OCI-LY3 (cell line): ENCODE data around the gene WNT10A.

Source experiments
- EZH2phosphoT487 ChIP-seq: fragments of 200-600 bp; shearing (Covaris generic); IDR thresholded peaks from 2 replicates; pipeline ENCODE4 v1.6.1; 2018; ENCODE audit warnings: antibody characterized with exemption, mixed run types, low read depth
- TF ChIP-seq, protein P1 (sequence below): fragments of 200-600, 300-600 bp; sonication (generic); IDR thresholded peaks from 2 replicates; pipeline ENCODE4 v1.5.1; 2014; ENCODE audit warnings: antibody characterized with exemption, low read length, low read depth

DNA sequence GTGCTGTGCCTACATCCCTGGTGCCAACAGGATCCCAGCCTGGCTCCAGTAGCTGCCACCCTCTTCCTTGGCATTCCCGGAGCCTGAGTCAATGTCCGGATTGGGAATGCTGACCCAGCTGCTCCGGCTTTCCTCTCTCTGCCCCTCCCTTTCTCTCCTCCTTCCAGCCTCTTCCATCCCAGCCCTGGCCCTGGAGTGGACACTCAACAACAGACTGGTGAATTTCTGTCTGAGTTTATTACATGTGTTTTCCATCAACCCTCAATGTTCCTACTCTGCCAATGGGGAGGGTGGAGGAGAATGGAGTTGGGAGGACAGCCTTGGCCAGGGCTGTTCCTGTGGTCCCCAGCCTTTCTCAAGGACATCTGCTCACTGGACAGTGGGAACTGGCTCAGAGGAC lies 48.1 kb upstream of the WNT10A start:
- TF ChIP-seq, protein P1, sequence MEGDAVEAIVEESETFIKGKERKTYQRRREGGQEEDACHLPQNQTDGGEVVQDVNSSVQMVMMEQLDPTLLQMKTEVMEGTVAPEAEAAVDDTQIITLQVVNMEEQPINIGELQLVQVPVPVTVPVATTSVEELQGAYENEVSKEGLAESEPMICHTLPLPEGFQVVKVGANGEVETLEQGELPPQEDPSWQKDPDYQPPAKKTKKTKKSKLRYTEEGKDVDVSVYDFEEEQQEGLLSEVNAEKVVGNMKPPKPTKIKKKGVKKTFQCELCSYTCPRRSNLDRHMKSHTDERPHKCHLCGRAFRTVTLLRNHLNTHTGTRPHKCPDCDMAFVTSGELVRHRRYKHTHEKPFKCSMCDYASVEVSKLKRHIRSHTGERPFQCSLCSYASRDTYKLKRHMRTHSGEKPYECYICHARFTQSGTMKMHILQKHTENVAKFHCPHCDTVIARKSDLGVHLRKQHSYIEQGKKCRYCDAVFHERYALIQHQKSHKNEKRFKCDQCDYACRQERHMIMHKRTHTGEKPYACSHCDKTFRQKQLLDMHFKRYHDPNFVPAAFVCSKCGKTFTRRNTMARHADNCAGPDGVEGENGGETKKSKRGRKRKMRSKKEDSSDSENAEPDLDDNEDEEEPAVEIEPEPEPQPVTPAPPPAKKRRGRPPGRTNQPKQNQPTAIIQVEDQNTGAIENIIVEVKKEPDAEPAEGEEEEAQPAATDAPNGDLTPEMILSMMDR = no peak
- no peak for TF ChIP-seq EZH2phosphoT487
